Measurements from ENCODE around the gene MAP2K1. TPM values are rescaled to one million over a fixed set of nuclear protein-coding genes. Genes with fewer than 3 reads are reported as not detected.

The MAP2K1 gene
- total RNA-seq, 6 experiments from 2014 or later = 25.7 to 68.8 (median 53.9) TPM

DNA sequence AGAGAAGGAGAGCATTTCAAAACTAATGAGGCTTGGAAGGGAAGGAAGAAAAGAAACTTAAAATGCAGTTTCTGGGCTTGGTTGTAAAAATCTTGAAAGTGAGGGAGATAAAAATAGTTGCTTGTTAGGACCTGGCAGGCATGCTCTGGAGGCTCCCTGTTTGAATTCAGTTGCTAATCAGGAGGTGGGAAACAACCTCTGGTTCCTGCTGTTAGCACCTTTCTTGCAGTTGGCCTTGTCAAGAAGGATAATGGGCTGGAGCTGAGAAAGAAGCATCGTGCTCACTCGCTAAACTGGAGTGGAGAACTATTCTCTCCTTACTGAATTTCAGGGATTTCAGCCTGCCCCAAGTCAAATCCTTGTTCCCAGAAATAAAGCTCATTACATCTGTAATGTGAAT is 87.4 kb downstream of the MAP2K1 start:
- intact Hi-C loops (cut with DNase I) = no loop called here
- Histone ChIP-seq H3K9me3 (no peaks in the 10 kb centered on the region), H3K27ac (no peak overlapping the region), H3K36me3 (peaks cover 0 to 2% (median 0%) of the 10 kb centered on the region in 4 donors), H3K4me1 (no peaks in the 10 kb centered on the region), H3K4me3 (no peak overlapping the region), H3K27me3 (no peaks in the 10 kb centered on the region)
- WGBS (ENCODE audit: insufficient coverage, low coverage, low lambda C conversion rate, missing lambda C conversion rate) = no CpG with 5 or more reads among the region's 2 CpGs
- TF ChIP-seq, protein P1, sequence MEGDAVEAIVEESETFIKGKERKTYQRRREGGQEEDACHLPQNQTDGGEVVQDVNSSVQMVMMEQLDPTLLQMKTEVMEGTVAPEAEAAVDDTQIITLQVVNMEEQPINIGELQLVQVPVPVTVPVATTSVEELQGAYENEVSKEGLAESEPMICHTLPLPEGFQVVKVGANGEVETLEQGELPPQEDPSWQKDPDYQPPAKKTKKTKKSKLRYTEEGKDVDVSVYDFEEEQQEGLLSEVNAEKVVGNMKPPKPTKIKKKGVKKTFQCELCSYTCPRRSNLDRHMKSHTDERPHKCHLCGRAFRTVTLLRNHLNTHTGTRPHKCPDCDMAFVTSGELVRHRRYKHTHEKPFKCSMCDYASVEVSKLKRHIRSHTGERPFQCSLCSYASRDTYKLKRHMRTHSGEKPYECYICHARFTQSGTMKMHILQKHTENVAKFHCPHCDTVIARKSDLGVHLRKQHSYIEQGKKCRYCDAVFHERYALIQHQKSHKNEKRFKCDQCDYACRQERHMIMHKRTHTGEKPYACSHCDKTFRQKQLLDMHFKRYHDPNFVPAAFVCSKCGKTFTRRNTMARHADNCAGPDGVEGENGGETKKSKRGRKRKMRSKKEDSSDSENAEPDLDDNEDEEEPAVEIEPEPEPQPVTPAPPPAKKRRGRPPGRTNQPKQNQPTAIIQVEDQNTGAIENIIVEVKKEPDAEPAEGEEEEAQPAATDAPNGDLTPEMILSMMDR (IDR thresholded peaks at IDR 0.05) = no peak
- no peak for TF ChIP-seq POLR2A (IDR thresholded peaks at IDR 0.05)
- DNase-seq = no peak
- ATAC-seq = no peak

DNA sequence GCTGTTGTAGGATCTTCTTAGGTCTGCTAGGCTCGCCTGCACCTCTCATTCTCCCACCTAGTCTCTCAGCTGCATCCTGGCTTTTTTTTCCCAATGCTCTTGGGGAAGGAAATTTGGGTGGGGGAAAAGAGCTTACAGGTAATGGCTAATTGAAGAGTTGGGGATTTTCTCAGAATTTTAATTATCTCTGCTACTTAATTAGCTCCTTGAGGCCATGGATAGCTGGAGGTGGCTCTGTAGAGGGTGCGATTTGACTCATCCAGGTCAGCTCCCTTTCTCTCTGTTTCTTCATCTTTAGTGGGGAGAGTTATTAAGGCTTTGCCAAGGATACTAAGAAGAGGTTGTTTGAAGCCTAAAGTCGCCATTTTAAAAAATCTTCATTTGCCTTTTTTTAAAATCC is 88.3 kb downstream of the MAP2K1 start:
- Histone ChIP-seq H3K27me3 (no peaks in the 10 kb centered on the region), H3K4me1 (no peaks in the 10 kb centered on the region), H3K4me3 (no peak overlapping the region), H3K27ac (no peak overlapping the region), H3K36me3 (peaks cover 0 to 2% (median 0%) of the 10 kb centered on the region in 4 donors), H3K9me3 (no peaks in the 10 kb centered on the region)
- ATAC-seq (no peak), DNase-seq (no peak)
- TF ChIP-seq, protein P1 (IDR thresholded peaks at IDR 0.05) = no peak
- no peak for TF ChIP-seq POLR2A (IDR thresholded peaks at IDR 0.05)
- WGBS (ENCODE audit: insufficient coverage, low coverage, low lambda C conversion rate, missing lambda C conversion rate) = 100% methylated on average over 3 of the region's 3 CpGs
- intact Hi-C loops (cut with DNase I) = no loop called here

DNA sequence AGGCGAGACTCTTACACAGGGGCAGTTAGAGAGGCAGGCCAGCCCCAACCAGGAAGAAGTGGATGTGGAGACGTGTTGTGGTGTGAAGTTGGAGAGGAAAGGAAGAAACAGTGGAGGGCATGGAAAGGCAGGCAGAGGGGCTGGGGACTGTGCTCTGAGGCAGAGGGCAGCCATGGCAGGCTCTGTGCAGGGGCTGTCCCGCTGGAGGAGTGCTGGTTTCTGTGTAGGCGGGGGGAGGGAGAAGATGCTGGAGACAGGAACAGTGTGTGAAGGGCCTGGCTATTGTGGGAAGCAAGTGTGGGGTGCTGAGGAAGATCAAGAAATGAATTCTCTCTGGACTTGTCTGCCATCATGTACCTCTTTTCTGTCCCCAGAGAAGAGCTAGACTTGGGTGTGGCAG is 89.8 kb downstream of the MAP2K1 start:
- intact Hi-C loops (cut with DNase I) = no loop called here
- no peak overlapping the region for H3K4me3 ChIP-seq
- H3K27me3 ChIP-seq = no peaks in the 10 kb centered on the region
- H3K27ac ChIP-seq = no peak overlapping the region
- peaks cover 0 to 2% (median 0%) of the 10 kb centered on the region in 4 donors for H3K36me3 ChIP-seq
- ATAC-seq (no peak), DNase-seq (no peak)
- no peak for TF ChIP-seq POLR2A (IDR thresholded peaks at IDR 0.05)
- TF ChIP-seq, protein P1 (IDR thresholded peaks at IDR 0.05) = no peak
- 93% methylated on average over 4 of the region's 4 CpGs for WGBS (ENCODE audit: insufficient coverage, low coverage, low lambda C conversion rate, missing lambda C conversion rate)
- no peaks in the 10 kb centered on the region for H3K9me3 ChIP-seq
- H3K4me1 ChIP-seq = peaks cover 0 to 5% (median 0%) of the 10 kb centered on the region in 4 donors

DNA sequence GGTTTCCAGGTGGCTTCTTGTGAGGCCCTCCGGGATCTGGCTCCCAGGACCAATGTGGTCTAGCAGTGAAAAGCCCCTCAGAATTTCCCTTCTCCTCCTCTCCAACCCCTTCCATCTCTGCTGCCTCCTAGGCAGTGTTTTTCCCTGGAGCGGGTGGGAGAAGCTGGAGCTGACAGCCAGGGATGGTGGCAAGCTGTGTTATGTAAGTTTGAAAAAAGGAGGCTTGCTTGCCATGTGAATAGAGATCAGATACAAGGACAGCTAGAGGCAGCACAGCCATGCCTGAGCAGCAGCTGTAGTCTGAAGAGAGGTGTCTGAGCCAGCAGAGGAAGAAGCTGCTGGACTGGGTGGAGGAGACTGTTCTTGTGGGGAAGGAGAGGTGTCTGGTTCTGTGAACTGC is 90.3 kb downstream of the MAP2K1 start:
- H3K27ac ChIP-seq = no peak overlapping the region
- H3K9me3 ChIP-seq = no peaks in the 10 kb centered on the region
- peaks cover 0 to 5% (median under 1%) of the 10 kb centered on the region in 4 donors for H3K4me1 ChIP-seq
- H3K4me3 ChIP-seq = no peak overlapping the region
- WGBS (ENCODE audit: insufficient coverage, low coverage, low lambda C conversion rate, missing lambda C conversion rate) = 100% methylated on average over 1 of the region's 2 CpGs
- intact Hi-C loops (cut with DNase I) = no loop called here
- TF ChIP-seq POLR2A (IDR thresholded peaks at IDR 0.05) = no peak
- TF ChIP-seq, protein P1 (IDR thresholded peaks at IDR 0.05) = no peak
- H3K27me3 ChIP-seq = no peaks in the 10 kb centered on the region
- H3K36me3 ChIP-seq = peaks cover 0 to 2% (median 0%) of the 10 kb centered on the region in 4 donors
- DNase-seq (no peak), ATAC-seq (no peak)

DNA sequence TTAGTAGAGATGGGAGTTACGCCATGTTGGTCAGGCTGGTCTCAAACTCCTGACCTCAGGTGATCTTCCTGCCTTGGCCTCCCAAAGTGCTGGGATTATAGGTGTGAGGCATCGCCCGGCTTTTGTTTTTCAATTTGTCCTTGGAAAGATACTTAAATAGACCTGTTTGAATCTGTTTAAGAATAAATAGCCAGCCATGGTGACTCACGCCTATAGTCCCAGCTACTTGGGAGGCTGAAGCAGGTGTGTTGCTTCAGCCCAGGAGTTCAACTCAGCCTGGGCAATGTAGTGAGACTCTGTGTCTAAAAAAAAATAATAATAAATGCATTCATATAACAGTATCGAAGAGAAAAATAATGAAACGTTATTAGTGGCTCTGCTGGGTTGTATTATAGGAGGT is 93.6 kb downstream of the MAP2K1 start:
- peaks cover 0 to 31% (median 16%) of the 10 kb centered on the region in 4 donors for H3K4me1 ChIP-seq
- ATAC-seq (no peak), DNase-seq (no peak)
- no peak for TF ChIP-seq POLR2A (IDR thresholded peaks at IDR 0.05)
- 100% methylated on average over 5 of the region's 6 CpGs for WGBS (ENCODE audit: insufficient coverage, low coverage, low lambda C conversion rate, missing lambda C conversion rate)
- intact Hi-C loops (cut with DNase I) = no loop called here
- no peak overlapping the region for H3K4me3 ChIP-seq
- H3K9me3 ChIP-seq = no peaks in the 10 kb centered on the region
- H3K36me3 ChIP-seq = peaks cover 0 to 2% (median 0%) of the 10 kb centered on the region in 4 donors
- no peaks in the 10 kb centered on the region for H3K27me3 ChIP-seq
- H3K27ac ChIP-seq = no peak overlapping the region
